Thoracic aorta (tissue), 2 donors: ENCODE data around the gene BTBD17. TPM values are rescaled to one million over a fixed set of nuclear protein-coding genes. Genes with fewer than 3 reads are reported as not detected.

Source experiments
- ATAC-seq: fragments of 150-250 bp; one replicate; pipeline ENCODE4 v1.8.0; 2017; ENCODE audit warnings: low read depth; ENCODE audit not compliant: insufficient number of reproducible peaks, low FRiP score
- DNase-seq: peaks from one replicate; pipeline ENCODE4 v3.0.0-alpha.2; 2020; ENCODE audit warnings: low spot score
- H3K27ac ChIP-seq, 2 donors: fragments of 200-600 bp; sonication (generic); 1 replicate in 1 of 2; 2 replicates in 1 of 2; pipeline ENCODE4 v1.5.1; 2016; ENCODE audit warnings: mild to moderate bottlenecking in 2 of 2, moderate library complexity in 2 of 2
- H3K27me3 ChIP-seq: fragments of 200-600 bp; sonication (generic); replicated peaks from 2 replicates; pipeline ENCODE4 v1.6.0; 2016; ENCODE audit warnings: mild to moderate bottlenecking; ENCODE audit not compliant: insufficient read depth
- H3K36me3 ChIP-seq: fragments of 200-600 bp; sonication (generic); one replicate; pipeline ENCODE4 v1.5.1; 2016
- H3K4me1 ChIP-seq, 2 donors: fragments of 200-600 bp; sonication (generic); 1 replicate in 1 of 2; 2 replicates in 1 of 2; pipeline versions ENCODE4 v1.5.1 to v1.6.0; 2016; ENCODE audit warnings: low read depth in 2 of 2, mild to moderate bottlenecking in 1 of 2; ENCODE audit not compliant: control insufficient read depth in 1 of 2
- H3K4me3 ChIP-seq: fragments of 200-600 bp; sonication (generic); 2 replicates; pipeline ENCODE4 v1.5.1; 2016; ENCODE audit warnings: mild to moderate bottlenecking
- H3K9me3 ChIP-seq: fragments of 200-600 bp; sonication (generic); 2 replicates; pipeline ENCODE4 v1.5.1; 2016
- total RNA-seq, 2 donors: library from RNA; depleted of rRNA; stranded (reverse); fragments of >200 nt; gene quantifications; one replicate each; pipeline versions ENCODE4 v1.1.0 to v1.2.3, GENCODE V29; 2016
- TF ChIP-seq, protein P1 (sequence below): fragments of 200-600 bp; sonication (generic); IDR thresholded peaks from one replicate; pipeline ENCODE4 v1.5.1; 2019; ENCODE audit warnings: antibody characterized with exemption

Gene BTBD17
- total RNA-seq, 2 donors from 2014 or later, result not detected

DNA sequence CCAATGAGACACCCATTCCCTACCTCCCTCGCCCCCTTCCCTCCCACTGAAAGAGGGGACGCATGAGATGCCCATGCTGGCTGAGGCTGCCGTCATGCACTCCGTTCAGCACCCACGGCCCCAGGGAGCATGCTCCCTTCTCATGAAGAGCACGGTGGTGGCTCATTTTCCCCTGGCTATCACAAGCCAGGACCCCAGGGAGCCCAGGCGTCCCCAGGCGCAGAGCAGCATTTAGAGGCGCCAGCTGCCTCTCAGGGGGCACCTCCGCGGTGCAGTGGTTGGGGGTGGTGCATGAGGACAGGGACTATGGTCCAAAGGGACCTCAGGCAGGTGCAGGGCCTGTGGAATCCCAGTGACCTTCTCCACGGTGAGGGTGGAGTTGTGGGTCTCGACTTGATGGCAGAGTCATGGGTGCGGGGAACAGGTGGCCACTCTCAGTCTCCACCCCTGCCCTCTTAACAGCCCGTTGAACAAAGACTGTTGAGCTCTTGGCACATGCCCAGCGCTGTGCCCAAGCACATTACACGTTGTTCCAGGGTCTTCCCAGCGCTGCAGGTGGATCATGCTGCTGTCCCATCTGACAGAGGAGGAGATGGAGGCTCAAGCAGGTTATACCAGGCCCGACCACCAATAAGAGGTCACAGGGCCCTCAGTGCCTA lies 22.0 kb downstream of the BTBD17 start:
- Histone ChIP-seq H3K27me3 (no peaks in the 10 kb centered on the region), H3K27ac (no peak overlapping the region), H3K9me3 (no peaks in the 10 kb centered on the region), H3K4me3 (no peak overlapping the region), H3K4me1 (no peaks in the 10 kb centered on the region), H3K36me3 (no peaks in the 10 kb centered on the region)
- TF ChIP-seq, protein P1, sequence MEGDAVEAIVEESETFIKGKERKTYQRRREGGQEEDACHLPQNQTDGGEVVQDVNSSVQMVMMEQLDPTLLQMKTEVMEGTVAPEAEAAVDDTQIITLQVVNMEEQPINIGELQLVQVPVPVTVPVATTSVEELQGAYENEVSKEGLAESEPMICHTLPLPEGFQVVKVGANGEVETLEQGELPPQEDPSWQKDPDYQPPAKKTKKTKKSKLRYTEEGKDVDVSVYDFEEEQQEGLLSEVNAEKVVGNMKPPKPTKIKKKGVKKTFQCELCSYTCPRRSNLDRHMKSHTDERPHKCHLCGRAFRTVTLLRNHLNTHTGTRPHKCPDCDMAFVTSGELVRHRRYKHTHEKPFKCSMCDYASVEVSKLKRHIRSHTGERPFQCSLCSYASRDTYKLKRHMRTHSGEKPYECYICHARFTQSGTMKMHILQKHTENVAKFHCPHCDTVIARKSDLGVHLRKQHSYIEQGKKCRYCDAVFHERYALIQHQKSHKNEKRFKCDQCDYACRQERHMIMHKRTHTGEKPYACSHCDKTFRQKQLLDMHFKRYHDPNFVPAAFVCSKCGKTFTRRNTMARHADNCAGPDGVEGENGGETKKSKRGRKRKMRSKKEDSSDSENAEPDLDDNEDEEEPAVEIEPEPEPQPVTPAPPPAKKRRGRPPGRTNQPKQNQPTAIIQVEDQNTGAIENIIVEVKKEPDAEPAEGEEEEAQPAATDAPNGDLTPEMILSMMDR, result no peak
- no peak for DNase-seq
- no peak for ATAC-seq

GRCh38 chr17:74337834-74338500 lies 23.7 kb downstream of the BTBD17 start:
- no peaks in the 10 kb centered on the region for H3K9me3 ChIP-seq
- H3K27me3 ChIP-seq, result no peaks in the 10 kb centered on the region

GRCh38 chr17:74336307-74336706 lies 25.4 kb downstream of the BTBD17 start:
- no peaks in the 10 kb centered on the region for H3K9me3 ChIP-seq
- H3K27me3 ChIP-seq, result no peaks in the 10 kb centered on the region
- ATAC-seq, result no peak

More at GRCh38 chr17:74337834-74338500, 23.7 kb downstream of the BTBD17 start:
- Histone ChIP-seq H3K36me3 (no peaks in the 10 kb centered on the region), H3K4me3 (no peak overlapping the region), H3K4me1 (no peaks in the 10 kb centered on the region), H3K27ac (no peak overlapping the region)
- DNase-seq (no peak), ATAC-seq (no peak)
- TF ChIP-seq, protein P1, result no peak

DNA sequence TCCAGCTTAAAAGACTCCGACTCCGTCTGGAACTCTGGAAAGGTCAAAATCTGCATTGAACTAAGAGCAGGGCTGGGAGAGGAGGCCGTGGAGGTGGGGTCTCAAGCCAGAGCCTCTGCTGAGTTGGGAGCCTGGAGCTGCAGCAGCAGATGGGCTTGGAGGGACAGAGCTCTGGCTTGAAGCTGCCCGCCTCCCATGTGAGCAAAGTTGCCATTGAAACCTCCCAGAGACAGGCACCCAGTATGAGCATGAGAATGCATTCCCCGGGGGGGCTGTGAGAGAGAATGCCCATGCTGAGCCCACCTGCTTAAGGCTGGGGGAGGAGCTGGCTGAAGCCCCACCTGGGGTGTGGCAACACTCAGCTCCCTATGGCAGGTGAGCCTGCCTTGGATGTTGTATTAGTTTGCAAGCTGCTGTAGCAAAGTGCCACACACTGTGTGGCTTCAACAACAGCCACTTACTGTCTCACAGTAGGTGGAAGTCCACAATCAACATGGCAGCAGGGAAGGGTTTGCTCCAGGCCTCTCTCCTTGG lies 26.1 kb downstream of the BTBD17 start:
- Histone ChIP-seq H3K27me3 (no peaks in the 10 kb centered on the region), H3K27ac (no peak overlapping the region), H3K4me1 (no peaks in the 10 kb centered on the region), H3K36me3 (no peaks in the 10 kb centered on the region), H3K9me3 (no peaks in the 10 kb centered on the region), H3K4me3 (no peak overlapping the region)
- TF ChIP-seq, protein P1, result no peak
- DNase-seq (no peak), ATAC-seq (no peak)

More at GRCh38 chr17:74336307-74336706, 25.4 kb downstream of the BTBD17 start:
- TF ChIP-seq, protein P1, result no peak
- DNase-seq, result no peak
- Histone ChIP-seq H3K36me3 (no peaks in the 10 kb centered on the region), H3K27ac (no peak overlapping the region), H3K4me1 (no peaks in the 10 kb centered on the region), H3K4me3 (no peak overlapping the region)

DNA sequence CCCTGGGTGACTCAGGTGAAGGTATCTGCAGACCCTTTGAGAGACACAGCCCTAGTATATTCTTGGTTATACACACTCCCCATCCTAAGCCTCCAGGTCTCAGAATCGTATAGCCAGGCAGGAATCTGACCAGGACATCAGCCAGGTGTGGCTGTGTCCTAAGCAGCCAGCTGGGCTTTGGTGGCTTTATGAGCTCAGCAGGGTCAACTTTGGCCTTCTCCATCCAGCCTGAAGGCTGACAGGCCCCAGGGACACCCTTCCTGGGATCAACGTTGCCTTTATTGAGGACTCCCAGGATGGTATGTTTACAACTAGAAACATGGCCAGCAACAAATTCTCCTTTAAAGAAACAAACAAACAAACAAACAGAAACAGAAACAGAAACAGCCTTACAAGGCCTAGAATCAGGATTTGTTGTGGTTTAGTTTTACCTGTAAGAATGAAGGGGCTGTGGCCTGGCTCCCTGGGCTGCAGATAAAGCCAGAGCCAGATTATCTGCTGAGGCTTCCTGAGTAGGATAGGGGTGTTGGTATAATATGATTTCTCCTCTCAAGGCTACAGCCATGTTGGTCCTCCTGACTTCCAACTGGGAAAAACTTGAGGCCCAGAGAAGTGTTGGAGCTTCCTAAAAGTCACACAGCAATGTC lies 27.2 kb downstream of the BTBD17 start:
- no peaks in the 10 kb centered on the region for H3K36me3 ChIP-seq
- TF ChIP-seq, protein P1, result no peak
- no peaks in the 10 kb centered on the region for H3K4me1 ChIP-seq
- no peak overlapping the region for H3K27ac ChIP-seq
- ATAC-seq (no peak), DNase-seq (no peak)
- no peaks in the 10 kb centered on the region for H3K9me3 ChIP-seq
- H3K27me3 ChIP-seq, result no peaks in the 10 kb centered on the region
- no peak overlapping the region for H3K4me3 ChIP-seq
